GM12892 (cell line): ENCODE results near the gene FGG.

Experiments used
- POLR2A ChIP-seq: IDR thresholded peaks from 2 replicates; pipeline ENCODE4 v1.6.1; 2011; ENCODE audit warnings: low read depth, low read length, control low read depth
- POLR2AphosphoS5 ChIP-seq: IDR thresholded peaks from 2 replicates; pipeline ENCODE4 v1.6.1; 2011; ENCODE audit warnings: low read depth, low read length, control low read depth
- TAF1 ChIP-seq: IDR thresholded peaks from 2 replicates; pipeline ENCODE4 v1.6.1; 2011; ENCODE audit warnings: low read depth, mild to moderate bottlenecking, control low read depth, low read length, borderline replicate concordance

GRCh38 chr4:154640999-154641398 is 28.5 kb upstream of the FGG start:
- no peak for TF ChIP-seq POLR2A
- TF ChIP-seq TAF1, result no peak
- no peak for TF ChIP-seq POLR2AphosphoS5
